Kidney (tissue), 14 donors: ENCODE results near the gene CISD1. TPM values are rescaled to one million over a fixed set of nuclear protein-coding genes. Genes with fewer than 3 reads are reported as not detected.
A peak's percentile ranks its signal among the peaks of the same experiment; 100 is the strongest.

Experiments
- DNase-seq, 5 donors: peaks; one replicate each; pipeline ENCODE4 v3.0.0-alpha.2; 2013 to 2020
- FAIRE-seq: peaks from 2 replicates; lab custom pipeline; 2012; peaks lifted over from hg19 to GRCh38; lab: Jason Lieb, UNC
- H3K27ac ChIP-seq, 2 donors: one replicate each; pipeline ENCODE4 v1.7.0; 2013; ENCODE audit warnings: low read depth in 2 of 2, low read length in 2 of 2, inconsistent platforms in 1 of 2
- H3K27me3 ChIP-seq: one replicate; pipeline ENCODE4 v1.7.1; 2013; ENCODE audit warnings: low read length, inconsistent platforms; ENCODE audit not compliant: control insufficient read depth, insufficient read depth
- H3K36me3 ChIP-seq, 3 donors: one replicate each; pipeline versions ENCODE4 v1.7.0 to v1.7.1; 2013; ENCODE audit warnings: low read length in 3 of 3, control low read depth in 1 of 3, inconsistent platforms in 1 of 3; ENCODE audit not compliant: insufficient read depth in 3 of 3, control insufficient read depth in 2 of 3
- H3K4me1 ChIP-seq, 3 donors: one replicate each; pipeline versions ENCODE4 v1.7.0 to v1.7.1; 2013; ENCODE audit warnings: low read length in 3 of 3, inconsistent platforms in 1 of 3, low read depth in 1 of 3; ENCODE audit not compliant: control insufficient read depth in 2 of 3, insufficient read depth in 2 of 3
- H3K4me3 ChIP-seq, 3 donors: one replicate each; pipeline versions ENCODE4 v1.7.0 to v1.8.1; 2013; ENCODE audit warnings: low read length in 3 of 3, control low read depth in 1 of 3, inconsistent platforms in 1 of 3
- H3K9ac ChIP-seq, 3 donors: one replicate each; pipeline versions ENCODE4 v1.7.0 to v1.7.1; 2013; ENCODE audit warnings: low read length in 3 of 3, control low read depth in 1 of 3, inconsistent platforms in 1 of 3
- H3K9me3 ChIP-seq, 3 donors: one replicate each; pipeline versions ENCODE4 v1.7.0 to v1.7.1; 2013; ENCODE audit warnings: low read length in 3 of 3, control low read depth in 1 of 3, inconsistent platforms in 1 of 3; ENCODE audit not compliant: control insufficient read depth in 2 of 3, insufficient read depth in 1 of 3
- CTCF ChIP-seq: IDR thresholded peaks from 3 replicates; pipeline ENCODE4 v1.5.1; 2012; ENCODE audit warnings: mild to moderate bottlenecking, moderate library complexity, borderline replicate concordance; ENCODE audit not compliant: insufficient read depth; ENCODE audit errors: extremely low read depth
- intact Hi-C: fragments of 100-400 bp; cut with DNase I; formaldehyde crosslinking; loops from one replicate; pipeline ENCODE4 v1.11.1; 2022
- polyA plus RNA-seq: library from polyadenylated mRNA; stranded (reverse); fragments of 350-450 nt; fragmentation: Illumina TruSeq; extraction: RNeasy Lipid Tissue Mini Kit (QIAGEN cat#74804); gene quantifications from one replicate; pipeline ENCODE4 v1.2.3, GENCODE V29; 2014; ENCODE audit warnings: low read depth, low replicate concordance; ENCODE audit not compliant: insufficient read depth
- total RNA-seq: library from RNA; stranded (reverse); fragmentation: NEBNext Ultra II Directional; extraction: Animal tissue kit (Norgen Biotek cat#: 25700); gene quantifications from one replicate; pipeline ENCODE4 v1.2.1, GENCODE V29; 2021
- donor health status: control.
- donor health status: control.
- donor health status: control.
- donor health status: control.
- donor health status: control.
- donor health status: DM: yes; HTN: yes; CAD: no.
- donor health status: Normal renal cell carcinoma (clear cell type).

The CISD1 gene
- total and polyA plus RNA-seq, 2 donors from 2014 or later = 38.0 to 216 TPM

DNA sequence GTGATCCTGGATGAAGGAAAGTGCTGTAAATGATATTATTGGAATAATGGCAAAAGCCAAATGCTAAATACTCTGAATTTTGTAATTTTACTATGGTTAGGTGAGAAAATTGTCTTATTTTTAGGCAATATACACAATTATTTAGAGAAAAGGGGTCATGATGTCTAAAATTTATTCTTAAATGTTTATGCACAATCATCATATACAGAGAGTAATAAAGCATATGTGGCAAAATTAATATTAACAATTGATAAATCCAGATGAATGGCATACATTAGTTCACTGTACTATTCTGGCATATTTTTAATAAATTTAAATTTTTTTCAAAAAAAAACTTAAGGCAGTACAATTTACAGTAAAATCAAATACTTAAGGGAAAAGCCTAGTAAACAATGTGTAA lies 8.6 kb upstream of the CISD1 start:
- no peaks in the 10 kb centered on the region for H3K4me1 ChIP-seq
- H3K27ac ChIP-seq = no peak overlapping the region
- H3K27me3 ChIP-seq = no peaks in the 10 kb centered on the region
- H3K9me3 ChIP-seq = no peaks in the 10 kb centered on the region
- no peak overlapping the region for H3K4me3 ChIP-seq
- no peak overlapping the region for H3K9ac ChIP-seq
- DNase-seq (no peak), FAIRE-seq (no peak)
- no peaks in the 10 kb centered on the region for H3K36me3 ChIP-seq
- TF ChIP-seq CTCF = no peak
- intact Hi-C loops = no loop called here

GRCh38 chr10:58262766-58263165 lies 6.2 kb upstream of the CISD1 start:
- Histone ChIP-seq H3K36me3 (no peaks in the 10 kb centered on the region), H3K9me3 (no peaks in the 10 kb centered on the region), H3K9ac (no peak overlapping the region), H3K27ac (no peak overlapping the region), H3K4me3 (no peak overlapping the region), H3K27me3 (no peaks in the 10 kb centered on the region), H3K4me1 (peaks cover 0 to 2% (median 0%) of the 10 kb centered on the region in 3 donors)
- no peak for FAIRE-seq
- TF ChIP-seq CTCF = no peak
- no peak for DNase-seq
- intact Hi-C loops = no loop called here

DNA sequence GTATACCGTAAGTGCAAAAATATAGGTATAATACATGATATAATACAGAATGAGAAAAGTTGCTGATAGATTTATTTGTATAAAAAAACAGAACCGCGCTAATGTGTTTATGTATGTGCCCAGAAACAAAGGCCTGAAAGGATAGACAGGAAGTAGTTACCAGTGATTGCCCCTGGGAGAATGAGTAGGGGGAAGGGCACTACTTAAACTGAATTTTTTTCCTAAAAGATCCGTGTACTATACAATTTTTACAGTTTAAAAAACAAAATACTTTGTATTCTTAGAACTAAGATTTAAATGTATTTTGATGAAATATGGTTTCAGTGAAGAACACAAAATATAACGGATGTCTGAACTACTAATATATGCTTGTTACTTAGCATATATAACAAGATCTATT lies 4.2 kb upstream of the CISD1 start:
- no peak overlapping the region for H3K27ac ChIP-seq
- no peaks in the 10 kb centered on the region for H3K27me3 ChIP-seq
- no peak for TF ChIP-seq CTCF
- no peaks in the 10 kb centered on the region for H3K9me3 ChIP-seq
- no peaks in the 10 kb centered on the region for H3K36me3 ChIP-seq
- no peak overlapping the region for H3K9ac ChIP-seq
- FAIRE-seq (no peak), DNase-seq (peak in 2 of 5 donors; percentile 21 to 32)
- H3K4me1 ChIP-seq = peaks cover 0 to 2% (median 0%) of the 10 kb centered on the region in 3 donors
- intact Hi-C loops = no loop called here
- H3K4me3 ChIP-seq = no peak overlapping the region

GRCh38 chr10:58265249-58265648 lies 3.7 kb upstream of the CISD1 start:
- no peaks in the 10 kb centered on the region for H3K9me3 ChIP-seq
- TF ChIP-seq CTCF = no peak
- DNase-seq = no peak
- H3K27ac ChIP-seq = no peak overlapping the region
- intact Hi-C loops = no loop called here
- no peaks in the 10 kb centered on the region for H3K27me3 ChIP-seq
- H3K9ac ChIP-seq = peak overlapping the region in 1 of 3 donors; percentile 83
- FAIRE-seq = no peak
- H3K36me3 ChIP-seq = no peaks in the 10 kb centered on the region
- peaks cover 0 to 2% (median 0%) of the 10 kb centered on the region in 3 donors for H3K4me1 ChIP-seq
- H3K4me3 ChIP-seq = no peak overlapping the region
